COR-L47 (cell line): Measurements from ENCODE around the gene USP38.
"Not testable (repeated sequence)": the region's sequence is repeated elsewhere in the genome, so short reads cannot be mapped to it uniquely, and the experiment has no call there.

ENCODE experiments used
- DNase-seq: peaks from one replicate; lab custom pipeline; 2025; lab: John Stamatoyannopoulos, UW

USP38 gene

GRCh38 chr4:143207555-143207954 lies 22.8 kb downstream of the USP38 start:
- peak; percentile 38 for DNase-seq

DNA sequence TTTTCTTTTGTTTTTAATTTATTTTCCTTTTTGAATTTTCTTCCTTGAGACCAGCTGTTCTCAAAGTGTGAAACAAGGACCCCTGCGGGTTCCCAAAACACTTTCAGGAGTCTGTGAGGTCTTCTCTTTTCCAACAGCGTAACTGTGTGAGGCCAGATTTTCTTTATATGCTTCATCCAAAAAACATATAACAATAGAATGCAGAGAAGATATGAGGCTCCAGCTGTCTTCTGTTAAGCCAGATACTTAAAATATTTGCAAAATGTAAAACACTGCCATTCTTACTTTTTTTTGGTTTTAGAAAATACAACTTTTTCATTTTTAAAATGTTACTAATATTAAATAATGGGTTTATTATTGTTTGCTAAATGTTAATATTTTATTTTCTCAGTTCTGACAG lies 27.8 kb downstream of the USP38 start:
- DNase-seq: no peak

GRCh38 chr4:143215873-143216272 lies 31.2 kb downstream of the USP38 start:
- no peak for DNase-seq

DNA sequence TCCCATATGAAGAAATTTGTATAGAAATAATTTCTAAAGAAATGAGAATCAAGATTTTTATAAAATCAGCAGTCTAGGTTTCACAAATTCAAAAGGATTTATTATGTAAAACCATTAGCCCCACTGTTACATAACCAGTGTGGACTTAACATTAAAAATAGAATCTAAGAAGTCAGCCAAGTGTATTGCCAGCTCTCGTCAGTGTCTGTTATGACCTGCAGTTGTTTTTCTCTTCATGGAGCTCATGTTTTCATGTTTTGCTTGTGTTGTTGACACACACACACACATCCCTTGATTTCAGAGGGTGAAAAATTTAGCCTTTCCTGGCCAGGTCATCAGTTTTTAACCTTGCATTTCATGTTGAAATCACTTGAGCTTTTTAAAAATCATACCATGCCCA lies 39.5 kb downstream of the USP38 start:
- no peak for DNase-seq

DNA sequence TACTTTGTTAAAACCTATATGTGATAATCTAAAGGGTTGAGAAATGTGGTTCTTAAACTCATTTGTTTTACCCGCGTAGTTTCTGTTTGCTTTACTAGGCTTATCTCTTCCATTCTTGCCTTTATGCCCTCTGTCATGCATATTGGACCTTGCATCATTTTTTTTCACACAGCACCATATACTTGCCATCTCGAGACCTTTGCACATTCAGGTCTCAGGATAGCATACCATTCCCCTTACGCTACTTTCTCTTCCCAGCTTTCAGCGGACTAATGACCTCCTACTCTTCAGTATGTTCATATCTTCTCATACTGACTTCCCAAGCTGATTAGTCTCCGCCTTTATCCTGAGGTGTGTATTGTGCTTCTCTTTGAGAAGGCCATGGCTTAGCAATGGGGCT lies 40.5 kb downstream of the USP38 start:
- no peak for DNase-seq

DNA sequence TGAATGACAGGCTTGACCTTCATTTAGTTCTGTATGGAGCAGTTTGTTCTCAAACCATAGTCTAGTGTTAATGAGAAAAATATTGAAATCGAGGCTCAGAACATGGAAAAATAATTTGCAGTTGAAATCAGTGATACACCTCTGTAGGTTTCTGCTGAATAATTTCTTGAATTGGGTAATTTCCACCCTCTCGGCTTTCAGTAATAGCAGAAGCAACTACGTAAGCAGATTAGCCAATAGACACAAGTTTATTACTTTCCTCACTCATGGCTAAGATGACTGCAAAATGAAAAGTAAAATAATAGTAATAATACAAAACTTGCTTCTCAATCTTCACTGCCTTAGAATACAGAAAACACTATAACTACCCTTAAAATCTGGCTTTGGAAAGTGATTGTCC lies 46.0 kb downstream of the USP38 start:
- no peak for DNase-seq

DNA sequence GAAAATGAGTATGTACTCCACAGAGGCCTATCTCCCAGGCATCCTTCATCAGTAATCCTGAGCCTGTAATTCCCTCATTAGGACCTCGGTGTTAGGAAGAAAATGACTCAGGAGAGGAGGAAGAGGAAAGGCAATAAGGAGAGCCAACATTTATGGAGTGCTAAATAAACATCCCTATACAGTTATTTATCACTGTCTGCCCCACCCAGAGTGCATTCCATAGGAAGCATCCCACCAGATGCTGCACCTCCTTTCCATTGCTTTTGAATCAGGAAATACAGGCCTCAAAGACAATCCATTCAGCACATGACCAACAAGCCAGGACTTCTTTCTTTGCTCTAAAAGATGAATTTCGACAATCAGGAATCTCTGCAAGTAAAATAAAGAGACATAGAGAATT lies 47.6 kb downstream of the USP38 start:
- no peak for DNase-seq

GRCh38 chr4:143234153-143234552 lies 49.4 kb downstream of the USP38 start:
- DNase-seq: no peak

DNA sequence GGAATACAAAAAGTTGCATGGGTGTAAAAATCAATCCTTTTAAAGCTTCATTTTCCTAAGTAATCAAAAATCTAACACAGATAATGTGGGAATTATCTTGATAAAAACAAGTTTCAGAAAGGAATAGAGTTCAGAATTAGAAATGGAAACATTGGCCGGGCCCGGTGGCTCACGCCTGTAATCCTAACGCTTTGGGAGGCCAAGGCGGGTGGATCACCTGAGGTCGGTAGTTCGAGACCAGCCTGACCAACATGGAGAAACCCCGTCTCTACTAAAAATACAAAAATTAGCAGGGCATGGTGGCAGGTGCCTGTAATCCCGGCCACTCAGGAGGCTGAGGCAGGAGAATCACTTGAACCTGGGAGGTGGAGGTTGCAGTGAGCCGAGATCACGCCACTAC lies 52.5 kb downstream of the USP38 start:
- DNase-seq: not testable (repeated sequence)

- no peak for DNase-seq
Measured at GRCh38 chr4:143240939-143241679, 56.4 kb downstream of the USP38 start.

DNA sequence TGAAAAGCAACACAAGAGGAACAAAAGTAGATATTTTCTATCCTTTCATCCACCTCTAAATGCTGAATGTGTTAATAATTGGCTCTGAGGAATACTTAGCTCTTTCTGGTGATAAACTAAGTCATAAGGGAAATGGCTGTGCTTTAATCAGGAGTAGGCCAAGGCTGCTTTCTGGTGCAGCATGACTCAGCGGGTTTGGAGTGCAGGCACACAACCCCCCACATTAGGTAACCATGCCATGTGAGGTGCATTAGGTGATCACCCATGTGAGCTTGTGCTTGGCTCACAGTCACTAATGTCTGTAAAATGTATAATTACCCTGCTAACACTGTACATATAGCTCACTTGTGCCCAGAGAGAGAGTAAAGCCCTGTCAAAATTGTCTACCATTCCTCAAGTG lies 57.2 kb downstream of the USP38 start:
- DNase-seq: no peak

GRCh38 chr4:143243041-143243440 lies 58.3 kb downstream of the USP38 start:
- no peak for DNase-seq

DNA sequence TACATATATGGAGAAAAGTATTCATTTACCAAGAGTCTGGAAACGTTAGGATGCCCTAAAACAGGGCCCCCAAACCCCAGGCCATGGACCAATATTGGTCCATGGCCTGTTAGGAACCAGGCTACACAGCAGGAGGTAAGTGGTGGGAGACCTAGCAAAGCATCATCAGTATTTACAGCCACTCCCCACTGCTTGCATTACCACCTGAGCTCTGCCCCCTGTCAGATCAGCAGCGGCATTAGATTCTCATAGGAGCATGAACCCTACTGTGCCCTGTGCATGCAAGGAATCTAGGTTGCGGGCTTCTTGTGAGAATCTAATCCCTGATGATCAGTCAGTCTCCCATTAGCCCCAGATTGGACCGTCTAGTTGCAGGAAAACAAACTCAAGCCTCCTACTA lies 62.3 kb downstream of the USP38 start:
- no peak for DNase-seq

DNA sequence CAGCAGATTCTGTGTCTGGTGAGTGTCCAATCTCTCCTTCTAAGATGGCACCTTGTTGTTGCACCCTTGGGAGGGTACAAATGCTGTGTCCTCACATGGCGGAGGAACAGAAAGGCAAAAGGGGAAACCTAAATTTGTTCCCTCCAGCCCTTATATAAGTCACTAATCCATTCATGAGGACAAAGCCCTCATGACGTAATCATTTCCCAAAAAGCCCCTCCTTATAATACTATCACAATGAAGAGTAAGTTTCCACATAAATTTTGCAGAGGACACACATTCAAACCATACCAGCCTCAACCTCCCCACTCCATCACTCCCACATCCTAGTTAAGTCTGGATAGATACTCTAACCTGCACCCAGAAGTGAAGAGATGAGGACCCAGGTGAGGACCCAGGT lies 63.1 kb downstream of the USP38 start:
- no peak for DNase-seq

DNA sequence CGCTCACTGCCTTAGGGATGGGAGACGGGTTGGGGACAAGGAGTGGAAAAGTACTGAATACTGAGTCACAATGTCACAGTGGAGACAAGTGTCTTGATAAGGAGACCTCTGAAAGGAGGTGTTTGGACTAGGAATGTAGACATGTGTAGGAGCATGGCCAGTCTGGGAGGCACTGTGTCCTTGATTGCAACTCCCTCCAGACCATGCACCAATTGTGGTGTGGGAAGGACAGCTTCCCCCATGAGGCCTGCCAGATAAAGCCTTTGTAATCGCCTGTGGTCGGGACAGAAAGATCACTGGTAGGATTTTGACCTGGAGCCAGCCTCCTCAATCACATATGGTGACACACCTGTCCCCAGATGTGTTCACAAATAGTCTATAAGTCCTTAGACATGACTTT lies 64.1 kb downstream of the USP38 start:
- DNase-seq: no peak

GRCh38 chr4:143250617-143251016 lies 65.9 kb downstream of the USP38 start:
- DNase-seq: no peak

DNA sequence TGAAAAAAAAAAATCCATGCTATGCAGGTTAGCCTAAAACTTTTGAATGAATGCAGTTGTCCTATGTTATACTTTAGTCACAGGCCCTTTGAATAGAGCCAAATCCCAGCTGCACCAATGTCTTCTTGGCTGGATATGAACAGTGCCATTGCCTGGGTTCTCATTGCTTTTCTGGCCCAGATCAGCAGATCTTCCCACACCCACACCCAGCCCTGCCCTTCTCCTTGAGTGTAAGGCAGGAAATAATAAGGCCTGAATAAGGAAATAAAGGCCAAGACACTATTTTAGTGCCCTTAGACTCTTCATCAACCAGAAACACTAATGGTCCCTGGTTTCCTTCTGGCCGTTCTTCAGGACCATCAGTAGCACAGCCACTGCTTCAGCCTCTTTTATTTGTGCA lies 66.6 kb downstream of the USP38 start:
- no peak for DNase-seq

GRCh38 chr4:143251779-143252178 lies 67.1 kb downstream of the USP38 start:
- no peak for DNase-seq

GRCh38 chr4:143252478-143252877 lies 67.8 kb downstream of the USP38 start:
- no peak for DNase-seq

- no peak for DNase-seq
Measured at GRCh38 chr4:143253166-143253565, 68.4 kb downstream of the USP38 start.

DNA sequence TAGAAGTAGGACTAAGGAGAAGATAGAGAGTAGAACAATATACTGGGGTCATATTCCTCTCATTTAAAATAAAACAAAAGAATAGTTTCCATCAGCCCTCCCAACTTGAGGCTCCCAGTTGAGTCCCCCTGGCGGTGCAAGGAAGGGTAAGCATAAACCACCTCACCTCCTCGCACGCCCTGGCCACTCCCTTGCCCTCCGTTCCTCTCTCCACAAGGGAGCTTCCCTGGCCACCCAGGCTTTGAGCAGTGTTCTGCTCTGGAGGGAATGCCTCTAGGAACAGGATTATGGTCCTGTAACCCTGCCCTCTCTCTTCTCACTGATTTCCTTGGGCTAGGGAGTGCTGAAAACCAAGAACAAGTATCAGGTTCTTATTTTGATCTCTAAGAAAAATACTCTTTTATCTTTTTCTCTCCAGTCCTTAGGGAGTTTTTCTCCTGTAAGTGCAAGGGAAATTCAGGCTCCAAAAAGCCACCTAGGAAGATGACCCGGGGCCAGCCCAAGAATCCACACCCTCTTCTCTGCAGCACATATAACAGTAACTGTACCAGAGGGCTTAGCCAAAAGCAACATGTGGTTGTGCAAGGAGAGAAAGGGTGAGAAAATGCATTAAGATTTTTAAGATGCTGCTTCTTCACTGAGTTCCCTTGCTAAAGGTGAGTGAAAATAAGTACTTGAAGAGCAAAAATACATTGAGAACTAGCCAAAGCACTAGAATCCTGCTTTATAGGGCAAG lies 69.9 kb downstream of the USP38 start:
- DNase-seq: no peak

DNA sequence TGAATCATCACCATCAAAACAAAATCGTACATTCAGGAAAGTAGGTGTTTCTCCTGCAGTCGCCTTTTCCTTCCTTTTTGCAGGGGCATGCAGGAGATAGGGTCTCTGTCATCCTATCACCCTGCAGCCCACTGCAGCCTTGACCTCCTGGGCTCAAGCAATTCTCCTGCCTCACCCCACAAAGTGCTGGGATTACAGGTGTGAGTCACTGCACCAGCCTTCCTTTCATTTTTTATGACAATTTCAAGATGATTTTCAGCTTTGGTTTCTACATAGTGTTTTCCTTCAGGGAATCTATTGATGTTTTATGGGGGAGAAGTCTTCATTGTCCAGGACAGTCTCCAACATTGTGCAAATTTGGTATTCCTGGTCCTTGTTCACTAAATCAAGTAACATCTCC lies 71.7 kb downstream of the USP38 start:
- DNase-seq: no peak

- DNase-seq: no peak
Measured at GRCh38 chr4:143257356-143257755, 72.6 kb downstream of the USP38 start.

- DNase-seq: no peak
Measured at GRCh38 chr4:143260750-143261149, 76.0 kb downstream of the USP38 start.
